ACC112 (cell line): ENCODE data around the gene BIRC7.
"Not testable (repeated sequence)": the region's sequence is repeated elsewhere in the genome, so short reads cannot be mapped to it uniquely, and the experiment has no call there.

Experiments used
- H2AFZ ChIP-seq: fragments of 200-600 bp; sonication (generic); one replicate; pipeline ENCODE4 v1.6.0; 2017; ENCODE audit warnings: antibody characterized with exemption, low read length; ENCODE audit not compliant: unreplicated experiment
- H3K27ac ChIP-seq: fragments of 200-600 bp; sonication (generic); 2 replicates; pipeline ENCODE4 v1.5.1; 2014; ENCODE audit warnings: low read depth, mild to moderate bottlenecking, antibody characterized with exemption, low read length, moderate library complexity
- H3K27me3 ChIP-seq: fragments of 200-600 bp; sonication (generic); 2 replicates; pipeline ENCODE4 v1.6.1; 2014; ENCODE audit warnings: mild to moderate bottlenecking, antibody characterized with exemption, low read length, moderate library complexity, mixed read lengths; ENCODE audit not compliant: insufficient read depth
- H3K36me3 ChIP-seq: fragments of 200-600 bp; sonication (generic); 2 replicates; pipeline ENCODE4 v1.6.1; 2016; ENCODE audit warnings: mild to moderate bottlenecking, antibody characterized with exemption, low read length, moderate library complexity, mixed read lengths; ENCODE audit not compliant: insufficient read depth
- H3K4me1 ChIP-seq: fragments of 200-600 bp; sonication (generic); one replicate; pipeline ENCODE4 v1.6.1; 2016; ENCODE audit warnings: low read length, mixed read lengths; ENCODE audit not compliant: insufficient read depth, unreplicated experiment, control insufficient read depth
- H3K4me3 ChIP-seq: fragments of 200-600 bp; sonication (generic); 2 replicates; pipeline ENCODE4 v1.5.1; 2014; ENCODE audit warnings: mild to moderate bottlenecking, low read depth, low read length
- H3K79me2 ChIP-seq: fragments of 200-600 bp; sonication (generic); one replicate; pipeline ENCODE4 v1.6.0; 2016; ENCODE audit warnings: low read length; ENCODE audit not compliant: control insufficient read depth, unreplicated experiment, insufficient read depth

Gene BIRC7

DNA sequence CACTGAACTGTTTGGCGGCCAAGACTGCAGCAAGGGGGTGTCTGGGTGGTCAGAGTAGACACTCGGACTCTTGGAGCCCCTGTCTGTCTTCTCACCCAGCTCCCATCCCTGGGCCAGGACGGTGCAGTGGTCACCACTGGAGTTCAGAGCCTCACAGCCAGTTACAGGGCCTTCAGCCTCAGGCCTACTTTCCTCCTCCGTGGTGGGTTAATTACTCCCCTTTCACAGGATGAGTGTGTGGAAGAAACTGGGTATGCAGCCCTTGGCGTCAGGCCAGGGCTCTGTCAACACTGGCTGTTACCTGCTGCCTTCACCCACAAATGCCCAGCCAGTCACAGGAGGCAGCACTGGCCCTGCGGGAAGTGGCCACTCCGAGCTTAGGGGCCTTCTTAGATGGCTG, 18.0 kb upstream of the BIRC7 start:
- Histone ChIP-seq H3K79me2 (peaks cover 31% of the 10 kb centered on the region), H3K27me3 (no peaks in the 10 kb centered on the region), H3K27ac (no peak overlapping the region)

GRCh38 chr20:63218701-63219446, 16.8 kb upstream of the BIRC7 start:
- Histone ChIP-seq H3K4me3 (no peak overlapping the region), H3K36me3 (peaks cover 5% of the 10 kb centered on the region), H2AFZ (no peak overlapping the region)

More for the DNA sequence above, 18.0 kb upstream of the BIRC7 start:
- Histone ChIP-seq H3K4me1 (peaks cover 19% of the 10 kb centered on the region), H2AFZ (no peak overlapping the region), H3K4me3 (no peak overlapping the region), H3K36me3 (peaks cover 11% of the 10 kb centered on the region)

DNA sequence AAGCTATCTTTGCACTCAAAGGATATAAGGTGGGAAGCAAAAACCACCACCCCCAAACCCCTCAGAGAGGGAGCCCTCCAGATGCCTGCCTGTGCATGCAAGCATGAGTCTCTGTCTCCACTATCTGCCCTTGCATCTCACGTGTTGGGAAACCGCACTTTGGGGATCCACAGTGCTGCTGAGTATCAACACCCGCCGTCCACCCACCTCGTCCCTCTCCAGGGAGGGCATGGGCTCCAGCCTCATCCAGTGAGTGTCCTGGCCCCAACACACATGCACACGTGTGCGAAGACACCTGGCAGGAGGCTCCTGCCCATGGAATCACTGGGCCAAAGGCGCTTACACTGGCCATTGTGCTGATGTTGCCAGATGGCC, 16.3 kb upstream of the BIRC7 start:
- H3K36me3 ChIP-seq, result no peaks in the 10 kb centered on the region

More at GRCh38 chr20:63218701-63219446, 16.8 kb upstream of the BIRC7 start:
- H3K79me2 ChIP-seq, result peaks cover 20% of the 10 kb centered on the region
- H3K27ac ChIP-seq, result no peak overlapping the region
- H3K27me3 ChIP-seq, result no peaks in the 10 kb centered on the region
- peaks cover 15% of the 10 kb centered on the region for H3K4me1 ChIP-seq

DNA sequence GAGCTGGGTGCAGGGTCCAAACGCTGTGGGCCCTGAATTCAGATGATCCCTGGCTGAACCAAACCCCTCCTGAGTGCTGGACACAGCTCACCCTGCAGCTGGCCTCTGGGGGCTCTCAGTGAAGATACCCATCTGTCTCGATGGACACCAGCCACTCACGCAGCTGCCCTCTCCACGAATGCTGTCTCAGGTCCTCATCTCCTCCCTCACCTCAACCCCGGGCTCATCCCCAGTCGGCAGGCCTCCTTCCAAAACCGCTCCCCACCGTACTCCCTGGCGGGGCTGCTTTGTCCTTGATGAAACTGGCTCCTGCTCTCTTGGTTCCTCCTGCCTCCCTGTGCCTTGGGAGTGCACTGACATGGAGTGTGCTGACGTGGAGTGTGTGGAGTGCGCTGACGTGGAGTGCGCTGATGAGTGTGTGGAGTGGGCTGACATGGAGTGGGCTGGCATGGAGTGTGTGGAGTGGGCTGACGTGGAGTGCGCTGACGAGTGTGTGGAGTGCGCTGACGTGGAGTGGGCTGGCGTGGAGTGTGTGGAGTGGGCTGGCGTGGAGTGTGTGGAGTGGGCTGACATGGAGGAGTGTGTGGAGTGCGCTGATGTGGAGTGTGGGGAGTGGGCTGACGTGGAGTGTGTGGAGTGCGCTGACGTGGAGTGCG, 15.7 kb upstream of the BIRC7 start:
- H3K27me3 ChIP-seq, result no peaks in the 10 kb centered on the region
- H3K36me3 ChIP-seq, result no peaks in the 10 kb centered on the region
- H3K79me2 ChIP-seq, result peaks cover 8% of the 10 kb centered on the region
- H3K4me3 ChIP-seq, result no peak overlapping the region
- H3K27ac ChIP-seq, result no peak overlapping the region
- H3K4me1 ChIP-seq, result peaks cover 7% of the 10 kb centered on the region
- no peak overlapping the region for H2AFZ ChIP-seq

More for the DNA sequence above, 16.3 kb upstream of the BIRC7 start:
- Histone ChIP-seq H3K27me3 (no peaks in the 10 kb centered on the region), H3K4me1 (peaks cover 10% of the 10 kb centered on the region), H3K79me2 (peaks cover 14% of the 10 kb centered on the region), H2AFZ (no peak overlapping the region), H3K4me3 (no peak overlapping the region), H3K27ac (no peak overlapping the region)

DNA sequence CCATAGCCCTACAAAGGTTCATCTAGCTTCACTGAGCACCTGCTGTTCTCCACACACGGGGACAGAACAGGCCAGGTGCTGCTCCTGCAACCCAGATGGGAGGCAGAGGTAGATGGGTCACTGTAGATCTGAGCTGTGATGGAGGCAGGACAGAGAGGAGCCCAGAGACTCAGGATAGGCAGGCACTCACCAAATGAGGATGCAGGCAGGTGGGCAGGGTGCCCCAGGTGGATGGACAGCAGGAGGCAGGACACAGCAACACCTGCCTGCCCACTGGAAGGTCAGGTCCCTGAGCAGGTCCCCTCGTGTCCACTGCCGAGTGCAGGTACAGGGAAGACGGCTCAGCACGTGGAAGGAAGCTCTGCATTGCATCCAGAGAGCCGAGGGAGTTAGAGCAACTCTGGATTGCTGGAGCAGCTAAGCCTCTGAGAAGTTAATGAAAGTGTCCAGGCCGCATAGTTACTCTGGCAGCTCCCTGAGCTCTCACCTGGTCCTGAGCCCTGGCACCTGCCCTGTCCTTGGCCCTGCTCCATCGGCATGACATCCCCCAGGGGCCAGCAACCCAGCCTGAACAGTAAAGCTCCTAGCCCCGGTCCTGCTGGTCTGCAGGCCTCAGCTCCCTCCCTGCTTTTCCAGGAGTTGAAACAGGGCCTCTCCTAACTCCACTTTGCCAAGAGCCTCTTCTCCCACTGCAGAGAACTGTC, 14.9 kb upstream of the BIRC7 start:
- Histone ChIP-seq H3K27ac (no peak overlapping the region), H2AFZ (no peak overlapping the region), H3K79me2 (no peaks in the 10 kb centered on the region), H3K4me1 (peaks cover 8% of the 10 kb centered on the region), H3K27me3 (no peaks in the 10 kb centered on the region), H3K36me3 (no peaks in the 10 kb centered on the region), H3K4me3 (no peak overlapping the region)

GRCh38 chr20:63221400-63222053, 14.2 kb upstream of the BIRC7 start:
- H3K4me1 ChIP-seq, H3K27me3 ChIP-seq, H2AFZ ChIP-seq, H3K4me3 ChIP-seq, H3K27ac ChIP-seq, H3K79me2 ChIP-seq, H3K36me3 ChIP-seq: not testable (repeated sequence)

GRCh38 chr20:63222541-63222940, 13.2 kb upstream of the BIRC7 start:
- Histone ChIP-seq H2AFZ (no peak overlapping the region), H3K79me2 (no peaks in the 10 kb centered on the region), H3K27ac (no peak overlapping the region), H3K27me3 (no peaks in the 10 kb centered on the region), H3K36me3 (no peaks in the 10 kb centered on the region), H3K4me3 (no peak overlapping the region), H3K4me1 (peaks cover 4% of the 10 kb centered on the region)

DNA sequence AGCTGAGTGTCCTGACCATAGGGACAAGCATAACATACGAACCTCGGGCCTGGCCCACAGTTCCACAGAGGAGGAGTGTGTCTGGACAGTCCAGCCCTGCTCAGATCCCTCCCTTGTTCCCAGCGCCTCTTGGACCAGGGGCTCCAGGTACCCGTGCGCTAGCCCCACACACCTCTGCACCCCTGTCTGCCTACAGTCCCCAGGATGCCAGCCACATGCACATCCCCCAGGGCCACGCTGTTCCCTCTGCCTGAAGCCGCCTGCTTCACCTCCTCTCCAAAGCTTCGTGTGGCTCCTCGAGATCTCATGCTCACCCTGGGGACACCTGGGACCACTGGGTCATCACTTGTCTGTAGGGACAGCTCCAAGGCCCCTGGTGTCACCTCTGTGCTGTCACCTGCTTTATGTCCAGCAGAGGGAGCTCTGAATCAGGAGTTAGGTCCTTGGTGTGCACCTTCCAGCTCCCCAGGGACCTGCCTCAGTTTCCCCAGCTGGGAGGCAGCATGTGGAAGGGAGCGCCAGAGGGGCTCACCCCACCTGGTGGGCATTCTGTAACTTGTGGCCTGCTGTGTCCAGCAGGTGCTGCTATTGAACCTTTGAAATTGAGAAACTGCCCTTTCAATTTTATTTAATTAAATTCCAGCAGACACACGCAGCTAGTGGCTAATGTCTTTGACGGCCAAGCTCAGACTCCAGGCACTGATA, 12.4 kb upstream of the BIRC7 start:
- Histone ChIP-seq H3K4me3 (no peak overlapping the region), H2AFZ (no peak overlapping the region), H3K4me1 (peaks cover 4% of the 10 kb centered on the region), H3K36me3 (no peaks in the 10 kb centered on the region), H3K27ac (no peak overlapping the region), H3K27me3 (no peaks in the 10 kb centered on the region), H3K79me2 (no peaks in the 10 kb centered on the region)

GRCh38 chr20:63223826-63224207, 11.9 kb upstream of the BIRC7 start:
- H3K79me2 ChIP-seq, result no peaks in the 10 kb centered on the region
- no peak overlapping the region for H3K27ac ChIP-seq
- H3K27me3 ChIP-seq, result no peaks in the 10 kb centered on the region
- no peak overlapping the region for H2AFZ ChIP-seq
- H3K4me3 ChIP-seq, result no peak overlapping the region
- H3K4me1 ChIP-seq, result peaks cover 4% of the 10 kb centered on the region
- H3K36me3 ChIP-seq, result no peaks in the 10 kb centered on the region

- peaks cover 4% of the 10 kb centered on the region for H3K4me1 ChIP-seq
- H3K27me3 ChIP-seq, result no peaks in the 10 kb centered on the region
- no peaks in the 10 kb centered on the region for H3K36me3 ChIP-seq
- H2AFZ ChIP-seq, result no peak overlapping the region
- no peak overlapping the region for H3K4me3 ChIP-seq
- no peaks in the 10 kb centered on the region for H3K79me2 ChIP-seq
- H3K27ac ChIP-seq, result no peak overlapping the region
These were observed 11.2 kb upstream of the BIRC7 start for GRCh38 chr20:63224412-63225081.
